ENCODE data around the gene ZC3H12A. TPM values are rescaled to one million over a fixed set of nuclear protein-coding genes. Genes with fewer than 3 reads are reported as not detected.

The ZC3H12A gene
- total and polyA plus RNA-seq, 10 of the 15 experiments (the other 5 are each of a cell fraction or from before 2014, with no cell fraction given) = 0.35 to 30.2 (median 13.8) TPM

DNA sequence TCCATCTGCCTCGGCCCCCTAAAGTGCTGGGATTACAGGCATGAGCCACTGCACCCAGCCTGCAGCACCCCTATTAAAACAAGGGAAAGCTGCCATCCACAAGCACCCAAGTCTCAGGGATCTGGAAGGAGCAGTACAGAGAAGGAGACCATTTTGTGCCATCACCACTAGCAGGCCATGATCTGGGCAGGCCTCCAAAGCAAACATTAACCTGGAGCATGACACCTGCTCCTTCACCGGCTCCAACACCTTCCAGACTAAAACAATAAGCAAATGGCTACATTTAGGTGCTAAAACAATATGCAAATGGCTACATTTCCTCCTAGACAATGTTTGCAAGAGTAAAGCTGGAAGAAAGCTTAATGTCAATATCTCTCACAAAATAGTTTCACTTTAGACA, 23.5 kb downstream of the ZC3H12A start (continued):
- TF ChIP-seq, protein P1, sequence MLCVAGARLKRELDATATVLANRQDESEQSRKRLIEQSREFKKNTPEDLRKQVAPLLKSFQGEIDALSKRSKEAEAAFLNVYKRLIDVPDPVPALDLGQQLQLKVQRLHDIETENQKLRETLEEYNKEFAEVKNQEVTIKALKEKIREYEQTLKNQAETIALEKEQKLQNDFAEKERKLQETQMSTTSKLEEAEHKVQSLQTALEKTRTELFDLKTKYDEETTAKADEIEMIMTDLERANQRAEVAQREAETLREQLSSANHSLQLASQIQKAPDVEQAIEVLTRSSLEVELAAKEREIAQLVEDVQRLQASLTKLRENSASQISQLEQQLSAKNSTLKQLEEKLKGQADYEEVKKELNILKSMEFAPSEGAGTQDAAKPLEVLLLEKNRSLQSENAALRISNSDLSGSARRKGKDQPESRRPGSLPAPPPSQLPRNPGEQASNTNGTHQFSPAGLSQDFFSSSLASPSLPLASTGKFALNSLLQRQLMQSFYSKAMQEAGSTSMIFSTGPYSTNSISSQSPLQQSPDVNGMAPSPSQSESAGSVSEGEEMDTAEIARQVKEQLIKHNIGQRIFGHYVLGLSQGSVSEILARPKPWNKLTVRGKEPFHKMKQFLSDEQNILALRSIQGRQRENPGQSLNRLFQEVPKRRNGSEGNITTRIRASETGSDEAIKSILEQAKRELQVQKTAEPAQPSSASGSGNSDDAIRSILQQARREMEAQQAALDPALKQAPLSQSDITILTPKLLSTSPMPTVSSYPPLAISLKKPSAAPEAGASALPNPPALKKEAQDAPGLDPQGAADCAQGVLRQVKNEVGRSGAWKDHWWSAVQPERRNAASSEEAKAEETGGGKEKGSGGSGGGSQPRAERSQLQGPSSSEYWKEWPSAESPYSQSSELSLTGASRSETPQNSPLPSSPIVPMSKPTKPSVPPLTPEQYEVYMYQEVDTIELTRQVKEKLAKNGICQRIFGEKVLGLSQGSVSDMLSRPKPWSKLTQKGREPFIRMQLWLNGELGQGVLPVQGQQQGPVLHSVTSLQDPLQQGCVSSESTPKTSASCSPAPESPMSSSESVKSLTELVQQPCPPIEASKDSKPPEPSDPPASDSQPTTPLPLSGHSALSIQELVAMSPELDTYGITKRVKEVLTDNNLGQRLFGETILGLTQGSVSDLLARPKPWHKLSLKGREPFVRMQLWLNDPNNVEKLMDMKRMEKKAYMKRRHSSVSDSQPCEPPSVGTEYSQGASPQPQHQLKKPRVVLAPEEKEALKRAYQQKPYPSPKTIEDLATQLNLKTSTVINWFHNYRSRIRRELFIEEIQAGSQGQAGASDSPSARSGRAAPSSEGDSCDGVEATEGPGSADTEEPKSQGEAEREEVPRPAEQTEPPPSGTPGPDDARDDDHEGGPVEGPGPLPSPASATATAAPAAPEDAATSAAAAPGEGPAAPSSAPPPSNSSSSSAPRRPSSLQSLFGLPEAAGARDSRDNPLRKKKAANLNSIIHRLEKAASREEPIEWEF (IDR thresholded peaks at IDR 0.05; ENCODE audit: insufficient replicate concordance, low read depth, low read length) = no peak
- TF ChIP-seq, protein P2, sequence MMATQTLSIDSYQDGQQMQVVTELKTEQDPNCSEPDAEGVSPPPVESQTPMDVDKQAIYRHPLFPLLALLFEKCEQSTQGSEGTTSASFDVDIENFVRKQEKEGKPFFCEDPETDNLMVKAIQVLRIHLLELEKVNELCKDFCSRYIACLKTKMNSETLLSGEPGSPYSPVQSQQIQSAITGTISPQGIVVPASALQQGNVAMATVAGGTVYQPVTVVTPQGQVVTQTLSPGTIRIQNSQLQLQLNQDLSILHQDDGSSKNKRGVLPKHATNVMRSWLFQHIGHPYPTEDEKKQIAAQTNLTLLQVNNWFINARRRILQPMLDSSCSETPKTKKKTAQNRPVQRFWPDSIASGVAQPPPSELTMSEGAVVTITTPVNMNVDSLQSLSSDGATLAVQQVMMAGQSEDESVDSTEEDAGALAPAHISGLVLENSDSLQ (IDR thresholded peaks at IDR 0.05) = no peak
- TF ChIP-seq EP300 (IDR thresholded peaks at IDR 0.05; ENCODE audit: borderline replicate concordance in 1 of 2, control insufficient read depth in 1 of 2, low read depth in 2 of 2, low read length in 2 of 2) = no peak
- TF ChIP-seq, protein P3, sequence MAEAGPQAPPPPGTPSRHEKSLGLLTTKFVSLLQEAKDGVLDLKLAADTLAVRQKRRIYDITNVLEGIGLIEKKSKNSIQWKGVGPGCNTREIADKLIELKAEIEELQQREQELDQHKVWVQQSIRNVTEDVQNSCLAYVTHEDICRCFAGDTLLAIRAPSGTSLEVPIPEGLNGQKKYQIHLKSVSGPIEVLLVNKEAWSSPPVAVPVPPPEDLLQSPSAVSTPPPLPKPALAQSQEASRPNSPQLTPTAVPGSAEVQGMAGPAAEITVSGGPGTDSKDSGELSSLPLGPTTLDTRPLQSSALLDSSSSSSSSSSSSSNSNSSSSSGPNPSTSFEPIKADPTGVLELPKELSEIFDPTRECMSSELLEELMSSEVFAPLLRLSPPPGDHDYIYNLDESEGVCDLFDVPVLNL (IDR thresholded peaks at IDR 0.05; ENCODE audit: low read depth, low read length) = no peak

All from GM12878 (cell line).